Measurements from ENCODE around the gene MYEOV.

The MYEOV gene

DNA sequence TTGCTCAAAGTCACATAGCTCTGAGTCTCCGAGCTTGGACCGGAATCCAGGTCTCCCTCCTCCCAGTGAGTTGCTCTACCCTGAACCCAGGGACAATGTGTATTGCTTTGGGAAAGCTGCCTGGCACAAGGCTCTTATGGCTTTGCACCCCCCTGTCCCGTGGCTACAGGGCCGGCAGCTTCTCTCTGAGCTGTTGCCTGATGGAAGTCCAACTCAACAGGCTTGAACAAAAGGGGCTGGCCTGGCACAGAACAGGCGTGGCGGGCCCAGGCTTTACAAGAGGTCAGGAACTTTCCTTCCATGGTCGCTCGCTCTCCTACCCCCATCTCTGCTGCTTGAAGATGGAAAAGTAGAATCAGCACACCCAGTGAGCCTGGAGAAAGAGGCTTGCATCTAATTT, 34.3 kb downstream of the MYEOV start:
- intact Hi-C loops (cut with DNase I; ENCODE audit: low total_unique reads): no loop called here
- peak in 1 of 2 donors; percentile 52 for DNase-seq

GRCh38 chr11:69329581-69329980, 35.6 kb downstream of the MYEOV start:
- no peak for DNase-seq
- H3K4me3 ChIP-seq: no peak overlapping the region
- intact Hi-C loops (cut with DNase I; ENCODE audit: low total_unique reads): no loop called here
- no peaks in the 10 kb centered on the region for H3K9me3 ChIP-seq
- H3K27me3 ChIP-seq: no peaks in the 10 kb centered on the region
- TF ChIP-seq CTCF (IDR thresholded peaks at IDR 0.05): no peak
- H3K36me3 ChIP-seq: no peaks in the 10 kb centered on the region
- H3K4me1 ChIP-seq: no peaks in the 10 kb centered on the region
- H3K27ac ChIP-seq: no peak overlapping the region

More for the DNA sequence above, 34.3 kb downstream of the MYEOV start:
- no peaks in the 10 kb centered on the region for H3K27me3 ChIP-seq
- H3K4me3 ChIP-seq: no peak overlapping the region
- TF ChIP-seq CTCF (IDR thresholded peaks at IDR 0.05): no peak
- H3K4me1 ChIP-seq: no peaks in the 10 kb centered on the region
- no peaks in the 10 kb centered on the region for H3K36me3 ChIP-seq
- no peak overlapping the region for H3K27ac ChIP-seq
- no peaks in the 10 kb centered on the region for H3K9me3 ChIP-seq

DNA sequence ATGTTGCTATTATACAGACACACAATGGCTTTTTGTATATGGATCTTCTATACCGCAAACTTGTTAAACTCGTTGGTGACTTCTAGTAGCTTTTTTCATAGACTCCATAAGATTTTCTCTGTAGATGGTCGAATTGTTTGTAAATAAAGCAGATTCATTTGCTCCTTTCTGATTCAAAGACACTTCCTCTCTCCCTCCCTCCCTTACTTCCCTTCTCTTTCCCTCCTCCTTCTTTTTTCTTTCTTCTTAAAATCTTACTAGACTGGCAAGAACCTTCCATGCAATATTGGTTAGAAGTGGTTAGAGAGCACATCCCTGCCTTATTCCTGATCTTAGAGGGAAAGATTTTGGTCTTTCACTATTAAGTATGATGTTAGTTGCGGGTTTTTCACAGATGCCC, 36.4 kb downstream of the MYEOV start:
- Histone ChIP-seq H3K27me3 (no peaks in the 10 kb centered on the region), H3K27ac (no peak overlapping the region), H3K9me3 (no peaks in the 10 kb centered on the region), H3K4me3 (no peak overlapping the region), H3K36me3 (no peaks in the 10 kb centered on the region), H3K4me1 (no peaks in the 10 kb centered on the region)
- no peak for DNase-seq
- intact Hi-C loops (cut with DNase I; ENCODE audit: low total_unique reads): no loop called here
- no peak for TF ChIP-seq CTCF (IDR thresholded peaks at IDR 0.05)

DNA sequence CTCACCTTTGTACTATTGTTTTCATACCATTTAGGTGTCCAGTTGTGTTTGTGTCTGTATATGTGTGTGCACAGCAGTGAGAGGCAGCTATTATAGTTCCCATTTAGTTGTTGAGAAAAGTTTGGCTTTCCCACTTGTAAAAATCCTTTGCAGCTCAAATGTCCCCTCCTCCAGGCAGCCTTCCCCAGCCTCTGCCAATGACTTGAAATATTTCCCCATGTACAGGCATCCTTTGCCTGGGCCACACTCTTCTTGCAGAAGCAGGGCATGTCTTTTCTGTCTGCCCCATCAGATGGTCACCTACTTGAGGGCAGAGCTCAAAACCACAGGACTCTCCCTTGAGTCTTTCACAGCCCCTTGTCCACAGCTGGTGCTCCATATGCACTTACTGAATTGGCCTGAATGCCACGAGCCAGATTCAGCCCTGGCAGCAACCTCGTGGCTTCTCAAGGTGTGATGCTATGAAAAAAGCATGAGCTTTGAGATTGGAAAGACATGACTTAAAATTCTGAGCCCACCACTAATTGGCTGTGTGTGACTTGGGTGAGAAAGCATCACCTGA, 39.3 kb downstream of the MYEOV start:
- no peak for TF ChIP-seq CTCF (IDR thresholded peaks at IDR 0.05)
- H3K36me3 ChIP-seq: no peaks in the 10 kb centered on the region
- no peak overlapping the region for H3K27ac ChIP-seq

DNA sequence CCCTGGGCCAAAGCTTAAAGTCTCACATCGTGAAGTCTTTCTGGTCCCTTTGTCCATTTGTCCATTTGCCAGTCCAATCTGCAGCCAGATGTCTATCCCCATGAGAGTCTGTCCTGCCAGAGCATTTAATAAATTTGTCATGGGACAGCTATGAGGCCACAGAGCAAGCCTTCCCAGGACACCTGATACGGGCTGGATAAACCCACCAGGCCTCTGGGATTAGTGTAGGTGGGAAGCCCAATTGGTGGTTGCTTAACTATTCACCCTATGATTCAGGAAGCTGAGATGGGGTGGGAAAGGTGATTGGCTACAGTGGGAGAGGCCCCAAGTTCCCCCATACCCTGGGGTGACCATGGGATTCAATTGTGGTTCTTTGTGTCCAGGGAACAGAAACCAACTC, 39.9 kb downstream of the MYEOV start:
- DNase-seq: peak in 1 of 2 donors; percentile 0
- H3K36me3 ChIP-seq: no peaks in the 10 kb centered on the region
- intact Hi-C loops (cut with DNase I; ENCODE audit: low total_unique reads): no loop called here
- no peak overlapping the region for H3K27ac ChIP-seq
- no peaks in the 10 kb centered on the region for H3K27me3 ChIP-seq
- H3K9me3 ChIP-seq: no peaks in the 10 kb centered on the region
- H3K4me3 ChIP-seq: no peak overlapping the region
- H3K4me1 ChIP-seq: no peaks in the 10 kb centered on the region
- TF ChIP-seq CTCF (IDR thresholded peaks at IDR 0.05): no peak

More for the DNA sequence above, 39.3 kb downstream of the MYEOV start:
- no peaks in the 10 kb centered on the region for H3K4me1 ChIP-seq
- peak in 1 of 2 donors; percentile 16 for DNase-seq
- intact Hi-C loops (cut with DNase I; ENCODE audit: low total_unique reads): no loop called here
- no peaks in the 10 kb centered on the region for H3K27me3 ChIP-seq
- H3K4me3 ChIP-seq: no peak overlapping the region
- no peaks in the 10 kb centered on the region for H3K9me3 ChIP-seq
